H9 (cell line): Measurements from ENCODE around the gene FGF12. TPM values are rescaled to one million over a fixed set of nuclear protein-coding genes. Genes with fewer than 3 reads are reported as not detected.

Experiments used
- DNase-seq: peaks from one replicate; pipeline ENCODE4 v3.0.0-alpha.2; 2017
- H2AFZ ChIP-seq: one replicate; pipeline ENCODE4 v1.6.1; 2013; ENCODE audit warnings: mild to moderate bottlenecking, low read length, control low read depth, moderate library complexity
- H2AK5ac ChIP-seq: 2 replicates; pipeline ENCODE4 v1.6.1; 2013; ENCODE audit warnings: low read length, control low read depth, mixed read lengths; ENCODE audit not compliant: insufficient read length
- H2BK120ac ChIP-seq: one replicate; pipeline ENCODE4 v1.6.1; 2013; ENCODE audit warnings: low read depth, mild to moderate bottlenecking, low read length, control low read depth, inconsistent platforms; ENCODE audit not compliant: poor library complexity, severe bottlenecking
- H2BK12ac ChIP-seq: 2 replicates; pipeline ENCODE4 v1.6.1; 2013; ENCODE audit warnings: low read length, control low read depth, mixed read lengths, low read depth; ENCODE audit not compliant: insufficient read length
- H2BK15ac ChIP-seq: 2 replicates; pipeline ENCODE4 v1.6.1; 2013; ENCODE audit warnings: low read depth, low read length, control low read depth
- H2BK20ac ChIP-seq: one replicate; pipeline ENCODE4 v1.6.1; 2013; ENCODE audit warnings: low read depth, mild to moderate bottlenecking, low read length, control low read depth, inconsistent platforms; ENCODE audit not compliant: poor library complexity, severe bottlenecking
- H2BK5ac ChIP-seq: 2 replicates; pipeline ENCODE4 v1.6.1; 2013; ENCODE audit warnings: low read length, control low read depth, mixed read lengths; ENCODE audit not compliant: insufficient read length
- H3K14ac ChIP-seq: 2 replicates; pipeline ENCODE4 v1.6.1; 2013; ENCODE audit warnings: low read length, control low read depth; ENCODE audit not compliant: insufficient read depth
- H3K18ac ChIP-seq: 2 replicates; pipeline ENCODE4 v1.6.1; 2013; ENCODE audit warnings: low read depth, mild to moderate bottlenecking, mixed read lengths, low read length, control low read depth; ENCODE audit not compliant: insufficient read length
- H3K23ac ChIP-seq: 2 replicates; pipeline ENCODE4 v1.6.1; 2013; ENCODE audit warnings: low read length, control low read depth, mixed read lengths, low read depth; ENCODE audit not compliant: insufficient read length
- H3K23me2 ChIP-seq: 2 replicates; pipeline ENCODE4 v1.6.1; 2013; ENCODE audit warnings: low read depth, mild to moderate bottlenecking, mixed read lengths, low read length, control low read depth; ENCODE audit not compliant: insufficient read length, poor library complexity, severe bottlenecking
- H3K27ac ChIP-seq: 2 replicates; pipeline ENCODE4 v1.5.1; 2013; ENCODE audit warnings: low read length, control low read depth, mixed read lengths, low read depth; ENCODE audit not compliant: insufficient read length
- H3K27me3 ChIP-seq: 2 replicates; pipeline ENCODE4 v1.6.1; 2013; ENCODE audit warnings: low read length, control low read depth, inconsistent platforms; ENCODE audit not compliant: insufficient read depth
- H3K4ac ChIP-seq: 2 replicates; pipeline ENCODE4 v1.6.1; 2013; ENCODE audit warnings: low read depth, mild to moderate bottlenecking, control low read depth, inconsistent platforms, low read length, moderate library complexity
- H3K4me1 ChIP-seq: 2 replicates; pipeline ENCODE4 v1.6.1; 2013; ENCODE audit warnings: low read length, control low read depth, inconsistent platforms; ENCODE audit not compliant: insufficient read depth
- H3K4me2 ChIP-seq: 2 replicates; pipeline ENCODE4 v1.6.1; 2013; ENCODE audit warnings: low read length, control low read depth, mixed read lengths; ENCODE audit not compliant: insufficient read length, insufficient read depth
- H3K56ac ChIP-seq: 2 replicates; pipeline ENCODE4 v1.6.1; 2013; ENCODE audit warnings: low read depth, mild to moderate bottlenecking, mixed read lengths, low read length, control low read depth; ENCODE audit not compliant: insufficient read length
- H3K79me1 ChIP-seq: 2 replicates; pipeline ENCODE4 v1.6.1; 2013; ENCODE audit warnings: low read depth, mild to moderate bottlenecking, moderate library complexity, low read length, control low read depth, inconsistent platforms; ENCODE audit not compliant: insufficient read depth, poor library complexity, severe bottlenecking
- H3K79me2 ChIP-seq: 2 replicates; pipeline ENCODE4 v1.6.1; 2013; ENCODE audit warnings: low read length, control low read depth, inconsistent platforms; ENCODE audit not compliant: insufficient read depth
- H3K9ac ChIP-seq: 2 replicates; pipeline ENCODE4 v1.6.1; 2013; ENCODE audit warnings: low read length, control low read depth, mixed read lengths; ENCODE audit not compliant: insufficient read length; ENCODE audit errors: extremely low read depth
- H3K9me3 ChIP-seq: one replicate; pipeline ENCODE4 v1.6.1; 2013; ENCODE audit warnings: low read depth, low read length, inconsistent platforms; ENCODE audit not compliant: control insufficient read depth
- H3T11ph ChIP-seq: one replicate; pipeline ENCODE4 v1.6.1; 2013; ENCODE audit warnings: mild to moderate bottlenecking, low read length, control low read depth, inconsistent platforms
- H4K20me1 ChIP-seq: one replicate; pipeline ENCODE4 v1.6.1; 2013; ENCODE audit not compliant: control insufficient read depth, insufficient read length, insufficient read depth
- H4K5ac ChIP-seq: 2 replicates; pipeline ENCODE4 v1.6.1; 2013; ENCODE audit warnings: low read depth, mild to moderate bottlenecking, mixed read lengths, low read length, control low read depth; ENCODE audit not compliant: insufficient read length
- H4K8ac ChIP-seq: replicated peaks from 2 replicates; pipeline ENCODE4 v1.6.1; 2013; ENCODE audit warnings: low read length, control low read depth, mixed read lengths, low read depth; ENCODE audit not compliant: insufficient read length
- H4K91ac ChIP-seq: 2 replicates; pipeline ENCODE4 v1.6.1; 2013; ENCODE audit warnings: low read depth, mild to moderate bottlenecking, moderate library complexity, mixed read lengths, low read length, control low read depth; ENCODE audit not compliant: insufficient read length
- H3K27ac Mint-ChIP-seq, 3 experiments: 2 replicates in 2 of 3; 3 replicates in 1 of 3; pipeline ENCODE4 v1.8.0; 2020 to 2021; ENCODE audit warnings: mixed read lengths in 3 of 3, mild to moderate bottlenecking in 1 of 3, moderate library complexity in 1 of 3
- H3K27me3 Mint-ChIP-seq: 2 replicates; pipeline ENCODE4 v1.8.0; 2021; ENCODE audit warnings: low read depth, mild to moderate bottlenecking, moderate library complexity, mixed read lengths
- H3K36me3 Mint-ChIP-seq, 3 experiments: 2 replicates in 2 of 3; 3 replicates in 1 of 3; pipeline ENCODE4 v1.8.0; 2020 to 2021; ENCODE audit warnings: low read depth in 3 of 3, mixed read lengths in 3 of 3; ENCODE audit not compliant: insufficient read depth in 1 of 3
- H3K4me1 Mint-ChIP-seq, 2 experiments: 2 replicates each; pipeline ENCODE4 v1.8.0; 2020; ENCODE audit warnings: mixed read lengths in 2 of 2
- H3K4me3 Mint-ChIP-seq, 2 experiments: 2 replicates in 1 of 2; 3 replicates in 1 of 2; pipeline ENCODE4 v1.8.0; 2020 to 2021; ENCODE audit warnings: mild to moderate bottlenecking in 2 of 2, mixed read lengths in 2 of 2, moderate library complexity in 1 of 2
- H3K9me3 Mint-ChIP-seq, 2 experiments: 2 replicates in 1 of 2; 3 replicates in 1 of 2; pipeline ENCODE4 v1.8.0; 2020; ENCODE audit warnings: mild to moderate bottlenecking in 2 of 2, mixed read lengths in 2 of 2, moderate library complexity in 1 of 2
- CTCF ChIP-seq: fragments of 200-600 bp; sonication (generic); conservative IDR thresholded peaks from 3 replicates; pipeline ENCODE4 v1.8.0; 2021; ENCODE audit warnings: antibody characterized with exemption, mild to moderate bottlenecking
- WGBS: extraction: QIAGEN DNeasy Blood & Tissue Kit; methylation state at CpG from one replicate; pipeline ENCODE4 v1.1.7; 2013; ENCODE audit warnings: missing lambda C conversion rate, low lambda C conversion rate, mixed read lengths; ENCODE audit not compliant: insufficient read length; ENCODE audit errors: extremely low coverage; 5-methylcytosine and 5-hydroxymethylcytosine counted together
- total RNA-seq: library from RNA; stranded (reverse); gene quantifications from 2 replicates; pipeline ENCODE4 v1.2.1, GENCODE V29; 2021

FGF12 gene
- total RNA-seq, 1 experiment from 2014 or later = 5.6 TPM

- Mint-ChIP-seq H3K27me3 (no peaks in the 10 kb centered on the region), H3K36me3 (no peaks in the 10 kb centered on the region), H3K9me3 (no peaks in the 10 kb centered on the region), H3K4me1 (no peaks in the 10 kb centered on the region), H3K4me3 (no peak overlapping the region), H3K27ac (no peak overlapping the region)
- Histone ChIP-seq H3K79me2 (no peaks in the 10 kb centered on the region), H3K4me1 (no peaks in the 10 kb centered on the region), H3K4ac (no peak overlapping the region), H2AFZ (no peak overlapping the region), H3K56ac (no peak overlapping the region), H3K9ac (no peak overlapping the region), H4K5ac (no peak overlapping the region), H3T11ph (no peak overlapping the region), H3K4me2 (no peak overlapping the region), H3K23me2 (no peaks in the 10 kb centered on the region), H2BK120ac (no peak overlapping the region), H4K8ac (no peak overlapping the region), H4K91ac (no peak overlapping the region), H2AK5ac (no peak overlapping the region), H3K79me1 (no peaks in the 10 kb centered on the region), H3K27ac (no peak overlapping the region), H2BK12ac (no peak overlapping the region), H3K23ac (no peak overlapping the region), H4K20me1 (no peaks in the 10 kb centered on the region), H3K27me3 (no peaks in the 10 kb centered on the region), H2BK5ac (no peak overlapping the region), H3K14ac (no peak overlapping the region), H3K9me3 (no peaks in the 10 kb centered on the region), H3K18ac (no peak overlapping the region), H2BK15ac (no peak overlapping the region), H2BK20ac (no peak overlapping the region)
- no peak for TF ChIP-seq CTCF
- WGBS = no CpG with 5 or more reads among the region's 2 CpGs
- no peak for DNase-seq
These were observed 244.5 kb downstream of the FGF12 start for GRCh38 chr3:192482809-192483208.
